HG02840 (cell line): ENCODE data around the gene PPFIBP1.
"Not testable (repeated sequence)": the region's sequence is repeated elsewhere in the genome, so short reads cannot be mapped to it uniquely, and the experiment has no call there.

Experiments
- ATAC-seq: cut with Tn5 transposase; IDR thresholded peaks from one replicate; pipeline ENCODE4 v1.9.1; 2021; ENCODE audit warnings: mild to moderate bottlenecking, moderate library complexity, moderate number of reproducible peaks; ENCODE audit not compliant: unreplicated experiment, low FRiP score

The PPFIBP1 gene

DNA sequence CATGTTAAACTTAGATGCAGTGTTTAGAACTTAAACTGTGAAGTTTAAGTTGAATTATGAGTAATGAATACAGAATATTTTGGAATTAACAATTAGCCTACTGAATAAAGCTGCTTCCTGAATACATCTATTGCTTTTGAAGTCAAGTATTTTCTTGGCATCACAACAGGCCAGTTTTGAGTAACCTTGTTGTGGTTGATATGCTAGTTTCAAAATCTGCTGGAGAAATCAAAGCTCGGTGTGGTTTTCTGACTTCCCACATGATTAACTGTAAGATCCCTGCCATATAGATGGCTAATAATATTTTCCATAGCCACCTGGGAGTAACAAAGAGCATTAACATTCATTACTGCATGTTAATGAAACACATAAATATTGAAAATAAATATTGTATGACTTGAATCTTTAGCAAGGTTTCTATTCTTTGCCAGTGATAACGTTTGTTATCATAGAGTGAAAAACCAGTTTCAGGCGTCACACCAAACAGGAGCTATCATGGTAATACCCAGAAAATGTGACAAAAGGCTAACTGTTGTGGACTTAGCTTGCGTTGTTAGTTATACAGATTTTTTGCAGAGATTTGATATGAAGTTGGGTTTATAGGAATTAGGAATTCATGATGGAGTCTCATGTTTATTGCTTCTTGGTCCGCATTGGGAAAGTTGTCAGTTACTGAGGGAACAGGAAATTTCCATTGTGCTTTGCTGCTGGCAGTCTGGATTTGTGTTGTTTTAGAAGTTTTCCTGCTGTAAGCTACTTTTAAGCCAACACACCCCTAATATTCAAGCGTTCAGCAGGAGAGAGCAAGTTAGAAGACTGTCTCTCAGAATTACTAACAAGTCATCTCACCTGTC, 32.1 kb downstream of the PPFIBP1 start:
- ATAC-seq, result no peak

DNA sequence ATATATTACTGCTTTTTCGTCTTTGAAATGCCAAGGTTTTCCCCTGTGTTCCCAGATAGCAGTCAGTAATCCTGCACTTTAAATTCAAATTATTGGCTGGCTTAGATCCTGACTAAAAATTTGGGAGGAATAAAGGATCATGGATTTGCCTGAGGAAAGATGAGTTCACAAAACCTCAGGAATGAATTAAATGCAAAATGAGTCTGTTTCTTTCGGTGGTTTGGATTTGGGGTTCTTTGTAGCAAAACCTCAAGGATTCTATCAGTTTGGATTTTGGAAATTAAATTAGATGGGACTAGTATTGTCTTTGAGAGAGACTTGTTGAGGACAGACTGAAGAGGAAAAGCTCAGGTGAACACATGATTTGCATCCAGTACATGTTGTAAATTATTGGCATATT, 36.1 kb downstream of the PPFIBP1 start:
- no peak for ATAC-seq

- ATAC-seq, result no peak
Observed at GRCh38 chr12:27561535-27562350, 37.7 kb downstream of the PPFIBP1 start.

GRCh38 chr12:27564612-27565213, 40.7 kb downstream of the PPFIBP1 start:
- no peak for ATAC-seq

DNA sequence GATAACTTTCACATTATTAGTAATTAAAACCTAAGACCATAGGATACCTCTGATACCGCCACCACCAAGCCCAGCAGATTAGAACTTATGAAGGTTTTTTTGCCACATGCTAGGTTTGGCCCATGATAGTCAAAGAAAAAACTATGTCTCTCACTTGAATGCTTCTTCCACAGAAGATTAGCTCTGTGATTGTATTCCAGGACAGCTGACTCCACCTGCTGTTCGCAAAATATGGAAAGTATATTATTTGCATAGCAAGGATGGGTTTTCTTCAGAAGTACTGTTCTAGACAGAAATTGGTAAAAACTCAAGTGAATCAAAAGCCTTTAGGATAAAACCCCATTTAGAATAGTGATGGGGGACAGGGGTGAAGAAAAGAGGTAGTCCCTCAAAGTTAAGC, 42.2 kb downstream of the PPFIBP1 start:
- ATAC-seq, result no peak

DNA sequence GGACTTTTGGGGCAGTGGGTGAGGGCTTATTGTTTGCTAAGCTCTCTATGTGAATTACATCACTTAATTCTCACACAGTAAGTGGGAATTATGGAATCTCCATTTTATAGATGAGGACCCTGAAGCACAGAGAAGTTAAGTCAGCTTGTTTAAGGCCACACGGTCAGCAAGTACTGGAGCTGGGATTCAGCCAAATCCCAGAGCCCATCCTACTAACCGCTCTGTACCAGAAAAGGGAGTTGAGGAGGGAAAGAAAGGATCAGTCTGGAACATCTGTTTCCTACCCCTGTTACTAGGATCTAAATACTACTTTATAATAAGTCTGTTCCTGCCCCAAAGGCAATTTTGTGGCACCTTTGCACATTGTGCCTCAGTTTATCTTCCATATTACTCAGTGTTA, 42.6 kb downstream of the PPFIBP1 start:
- ATAC-seq, result no peak

DNA sequence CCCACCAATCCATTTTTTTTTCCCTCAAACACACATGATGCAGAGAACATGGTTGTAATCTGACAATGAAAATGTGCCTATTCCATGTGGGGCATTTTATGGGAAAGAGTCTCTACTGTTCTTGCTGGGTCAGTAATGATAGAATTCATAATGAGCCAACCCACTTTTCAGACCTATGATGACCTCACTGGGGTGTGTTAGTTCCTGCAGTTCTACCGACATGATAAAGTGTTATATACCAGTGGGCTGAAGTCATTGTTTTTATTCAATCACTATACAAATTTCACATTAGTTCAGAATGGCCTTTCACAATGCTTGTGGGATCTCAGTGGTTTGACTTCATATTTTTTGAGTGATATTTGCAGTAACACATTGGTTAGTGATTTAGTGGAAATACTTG, 47.5 kb downstream of the PPFIBP1 start:
- ATAC-seq, result no peak

GRCh38 chr12:27572486-27573255, 48.7 kb downstream of the PPFIBP1 start:
- no peak for ATAC-seq

GRCh38 chr12:27573972-27574371, 50.0 kb downstream of the PPFIBP1 start:
- no peak for ATAC-seq

- no peak for ATAC-seq
Observed at GRCh38 chr12:27575090-27575761, 51.2 kb downstream of the PPFIBP1 start.

DNA sequence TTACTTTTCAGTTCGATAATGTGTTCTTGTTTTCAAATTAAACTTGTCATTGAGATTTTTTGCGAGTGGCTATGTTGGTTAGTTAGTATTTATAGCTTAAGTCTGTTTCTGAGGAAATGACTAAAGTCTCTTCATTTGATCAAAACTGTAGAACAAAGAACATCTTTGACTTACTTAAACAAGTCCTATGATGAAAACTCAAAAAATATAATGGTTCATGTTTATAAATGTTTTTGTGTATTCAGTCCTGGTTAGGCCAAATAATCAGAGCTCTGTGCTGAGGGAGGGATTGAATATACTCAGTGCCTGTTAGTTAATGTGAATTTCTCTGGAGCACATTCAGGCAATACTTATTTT, 51.7 kb downstream of the PPFIBP1 start:
- ATAC-seq, result no peak

DNA sequence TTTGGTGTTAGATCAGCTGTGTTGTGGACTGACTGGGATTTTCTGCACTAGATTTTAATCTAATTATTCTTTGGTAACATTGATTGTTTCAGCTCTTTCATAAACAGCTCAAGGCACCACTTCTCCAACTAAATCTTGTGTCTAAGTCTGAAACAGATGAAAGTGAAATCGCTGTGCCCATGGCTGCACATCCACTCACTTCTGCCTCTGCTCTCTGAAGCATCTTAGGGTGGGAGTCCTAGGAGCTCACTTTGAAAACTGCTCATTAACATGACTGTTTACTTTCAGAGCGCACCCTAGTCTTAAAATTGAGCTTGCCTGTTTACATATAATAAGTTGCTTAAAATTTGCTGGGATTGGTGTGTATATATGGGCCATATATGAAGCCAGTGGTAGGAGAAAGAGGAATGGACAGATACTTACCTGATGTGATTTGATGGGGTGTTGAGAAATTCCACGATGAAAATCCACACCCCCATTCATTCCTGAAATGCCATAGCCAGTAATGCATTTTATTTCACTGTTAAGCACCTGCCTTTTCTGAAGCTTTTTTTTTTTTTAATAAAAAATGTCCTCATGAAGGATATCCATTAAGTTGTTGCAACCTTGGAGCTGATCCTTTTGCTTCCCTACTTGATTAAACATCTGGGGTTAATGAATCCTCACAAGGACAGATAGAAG, 52.8 kb downstream of the PPFIBP1 start:
- no peak for ATAC-seq

DNA sequence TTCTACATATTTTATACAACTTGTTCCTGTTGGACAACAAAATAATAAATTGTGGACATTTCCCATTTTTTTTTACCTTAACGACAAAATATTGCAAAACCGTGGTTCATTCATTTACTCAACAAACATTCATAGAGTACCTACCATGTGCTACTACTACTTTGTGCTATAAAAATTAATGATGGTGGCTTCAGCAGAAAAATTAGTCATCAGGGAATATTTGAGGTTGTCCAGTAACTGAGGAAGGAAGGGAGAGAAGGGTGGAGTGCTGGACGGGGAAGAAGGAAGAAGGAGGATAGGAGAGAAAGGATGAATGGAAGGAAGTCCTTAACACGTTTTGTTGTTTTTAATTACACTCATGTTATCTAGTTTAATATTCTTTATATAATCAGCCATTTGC, 53.7 kb downstream of the PPFIBP1 start:
- no peak for ATAC-seq

DNA sequence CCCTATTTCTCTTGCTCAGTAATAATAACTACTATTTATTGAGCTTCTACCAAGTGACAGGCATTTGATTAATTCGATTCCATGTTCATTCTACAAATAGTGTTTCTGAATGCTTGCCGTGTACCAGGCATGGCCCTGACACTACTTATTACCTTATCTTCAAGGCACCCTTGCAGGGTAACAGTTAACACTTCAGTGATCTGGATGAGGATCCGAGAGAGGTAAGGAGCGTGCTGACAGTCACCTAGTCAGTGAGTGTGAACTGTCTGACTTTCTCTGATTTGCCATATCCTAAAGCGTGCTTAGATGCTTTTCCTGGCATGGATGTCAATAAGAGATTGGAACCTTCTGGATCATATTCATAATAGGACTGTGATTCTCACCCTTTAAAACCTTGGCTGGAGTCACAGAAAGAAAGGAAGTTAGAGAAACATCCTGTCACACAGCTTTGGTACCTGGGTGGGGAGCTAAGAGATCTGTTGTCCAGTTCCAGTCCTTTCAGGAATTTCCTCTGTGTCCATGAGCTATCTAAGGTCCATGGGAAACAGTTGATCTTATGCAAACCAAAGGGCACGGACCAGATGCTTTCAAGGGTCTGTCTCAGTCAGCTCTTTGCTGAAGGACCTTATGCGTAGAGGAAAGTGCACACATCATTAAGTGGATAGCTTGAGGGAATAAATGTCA, 54.8 kb downstream of the PPFIBP1 start:
- ATAC-seq, result no peak

GRCh38 chr12:27580561-27581330, 56.7 kb downstream of the PPFIBP1 start:
- no peak for ATAC-seq

DNA sequence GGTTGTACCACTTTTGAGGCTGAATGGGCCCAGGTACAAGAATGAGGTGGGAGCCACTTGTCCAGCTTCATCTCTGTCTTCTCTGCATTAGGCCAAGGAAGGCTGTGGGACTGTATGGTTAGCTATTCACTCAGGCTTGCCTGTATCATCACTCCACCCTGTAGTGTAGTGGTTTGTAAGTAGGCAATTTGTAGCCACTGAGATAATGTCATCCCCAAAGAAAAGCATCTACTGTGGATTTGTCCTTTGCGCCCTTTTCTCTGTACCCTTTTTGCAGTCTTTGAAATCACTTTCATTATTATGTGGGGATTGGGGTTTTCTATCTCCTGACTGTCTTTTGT, 57.3 kb downstream of the PPFIBP1 start:
- not testable (repeated sequence) for ATAC-seq

GRCh38 chr12:27581833-27582232, 57.8 kb downstream of the PPFIBP1 start:
- ATAC-seq, result not testable (repeated sequence)

GRCh38 chr12:27582445-27582844, 58.4 kb downstream of the PPFIBP1 start:
- not testable (repeated sequence) for ATAC-seq
